IPS-15b (cell line): ENCODE data around the gene MUSTN1.

Experiments used
- H3K27me3 ChIP-seq: one replicate; pipeline ENCODE4 v1.6.1; 2013; ENCODE audit warnings: low read length; ENCODE audit not compliant: control insufficient read depth, insufficient read depth
- H3K36me3 ChIP-seq: one replicate; pipeline ENCODE4 v1.6.1; 2013; ENCODE audit warnings: low read length; ENCODE audit not compliant: control insufficient read depth, insufficient read depth
- H3K4me1 ChIP-seq: one replicate; pipeline ENCODE4 v1.6.1; 2013; ENCODE audit warnings: mild to moderate bottlenecking, low read length; ENCODE audit not compliant: control insufficient read depth, insufficient read depth
- H3K4me3 ChIP-seq: one replicate; pipeline ENCODE4 v1.5.1; 2013; ENCODE audit warnings: low read depth, low read length
- H3K9ac ChIP-seq: one replicate; pipeline ENCODE4 v1.6.1; 2013; ENCODE audit warnings: low read depth, mild to moderate bottlenecking, low read length
- H3K9me3 ChIP-seq: one replicate; pipeline ENCODE4 v1.6.1; 2013; ENCODE audit warnings: mild to moderate bottlenecking, low read length; ENCODE audit not compliant: control insufficient read depth, insufficient read depth

MUSTN1 gene

GRCh38 chr3:52872245-52872644, 37.4 kb upstream of the MUSTN1 start:
- no peak overlapping the region for H3K9ac ChIP-seq
- H3K27me3 ChIP-seq: no peaks in the 10 kb centered on the region

GRCh38 chr3:52871761-52872160, 36.9 kb upstream of the MUSTN1 start:
- H3K36me3 ChIP-seq: peaks cover 4% of the 10 kb centered on the region
- no peak overlapping the region for H3K9ac ChIP-seq
- no peak overlapping the region for H3K4me3 ChIP-seq
- H3K4me1 ChIP-seq: peaks cover 9% of the 10 kb centered on the region
- H3K9me3 ChIP-seq: no peaks in the 10 kb centered on the region
- H3K27me3 ChIP-seq: no peaks in the 10 kb centered on the region

More at GRCh38 chr3:52872245-52872644, 37.4 kb upstream of the MUSTN1 start:
- no peaks in the 10 kb centered on the region for H3K9me3 ChIP-seq
- H3K36me3 ChIP-seq: peaks cover 4% of the 10 kb centered on the region
- H3K4me1 ChIP-seq: peaks cover 9% of the 10 kb centered on the region
- H3K4me3 ChIP-seq: no peak overlapping the region

- no peaks in the 10 kb centered on the region for H3K9me3 ChIP-seq
- no peak overlapping the region for H3K9ac ChIP-seq
- peaks cover 4% of the 10 kb centered on the region for H3K36me3 ChIP-seq
- H3K27me3 ChIP-seq: no peaks in the 10 kb centered on the region
- H3K4me1 ChIP-seq: peaks cover 6% of the 10 kb centered on the region
- H3K4me3 ChIP-seq: no peak overlapping the region
Observed at GRCh38 chr3:52870471-52870870, 35.7 kb upstream of the MUSTN1 start.

- Histone ChIP-seq H3K4me3 (no peak overlapping the region), H3K4me1 (no peaks in the 10 kb centered on the region), H3K27me3 (no peaks in the 10 kb centered on the region), H3K9ac (no peak overlapping the region), H3K36me3 (peaks cover 4% of the 10 kb centered on the region), H3K9me3 (no peaks in the 10 kb centered on the region)
Observed at GRCh38 chr3:52866427-52866826, 31.6 kb upstream of the MUSTN1 start.

GRCh38 chr3:52865994-52866393, 31.2 kb upstream of the MUSTN1 start:
- Histone ChIP-seq H3K9ac (no peak overlapping the region), H3K4me1 (no peaks in the 10 kb centered on the region), H3K9me3 (no peaks in the 10 kb centered on the region), H3K27me3 (no peaks in the 10 kb centered on the region), H3K4me3 (no peak overlapping the region), H3K36me3 (peaks cover 4% of the 10 kb centered on the region)

GRCh38 chr3:52860424-52860768, 25.6 kb upstream of the MUSTN1 start:
- H3K4me1 ChIP-seq: no peaks in the 10 kb centered on the region
- no peaks in the 10 kb centered on the region for H3K36me3 ChIP-seq
- H3K9me3 ChIP-seq: no peaks in the 10 kb centered on the region
- no peak overlapping the region for H3K9ac ChIP-seq
- H3K4me3 ChIP-seq: no peak overlapping the region
- H3K27me3 ChIP-seq: no peaks in the 10 kb centered on the region

GRCh38 chr3:52859686-52860423, 25.0 kb upstream of the MUSTN1 start:
- Histone ChIP-seq H3K27me3 (no peaks in the 10 kb centered on the region), H3K4me3 (no peak overlapping the region), H3K4me1 (no peaks in the 10 kb centered on the region), H3K36me3 (no peaks in the 10 kb centered on the region), H3K9me3 (no peaks in the 10 kb centered on the region), H3K9ac (no peak overlapping the region)

- no peaks in the 10 kb centered on the region for H3K27me3 ChIP-seq
- no peaks in the 10 kb centered on the region for H3K9me3 ChIP-seq
- no peak overlapping the region for H3K9ac ChIP-seq
- H3K4me3 ChIP-seq: no peak overlapping the region
- no peaks in the 10 kb centered on the region for H3K4me1 ChIP-seq
- H3K36me3 ChIP-seq: no peaks in the 10 kb centered on the region
Observed at GRCh38 chr3:52857864-52858263, 23.0 kb upstream of the MUSTN1 start.

GRCh38 chr3:52857133-52857532, 22.3 kb upstream of the MUSTN1 start:
- Histone ChIP-seq H3K36me3 (no peaks in the 10 kb centered on the region), H3K9me3 (no peaks in the 10 kb centered on the region), H3K9ac (no peak overlapping the region), H3K4me3 (no peak overlapping the region), H3K4me1 (no peaks in the 10 kb centered on the region), H3K27me3 (no peaks in the 10 kb centered on the region)

- Histone ChIP-seq H3K36me3 (no peaks in the 10 kb centered on the region), H3K9me3 (no peaks in the 10 kb centered on the region), H3K9ac (no peak overlapping the region), H3K4me3 (no peak overlapping the region), H3K27me3 (no peaks in the 10 kb centered on the region), H3K4me1 (no peaks in the 10 kb centered on the region)
Observed at GRCh38 chr3:52856666-52857065, 21.8 kb upstream of the MUSTN1 start.

GRCh38 chr3:52854013-52854412, 19.2 kb upstream of the MUSTN1 start:
- no peak overlapping the region for H3K4me3 ChIP-seq
- H3K27me3 ChIP-seq: no peaks in the 10 kb centered on the region
- no peaks in the 10 kb centered on the region for H3K9me3 ChIP-seq
- H3K36me3 ChIP-seq: peaks cover 5% of the 10 kb centered on the region
- H3K9ac ChIP-seq: no peak overlapping the region
- no peaks in the 10 kb centered on the region for H3K4me1 ChIP-seq

GRCh38 chr3:52852419-52852818, 17.6 kb upstream of the MUSTN1 start:
- no peaks in the 10 kb centered on the region for H3K9me3 ChIP-seq
- no peaks in the 10 kb centered on the region for H3K27me3 ChIP-seq
- H3K4me1 ChIP-seq: no peaks in the 10 kb centered on the region
- H3K4me3 ChIP-seq: no peak overlapping the region
- peaks cover 17% of the 10 kb centered on the region for H3K36me3 ChIP-seq
- H3K9ac ChIP-seq: no peak overlapping the region
